SK-N-SH treated with all-trans-retinoic acid at 6 μM for 48 hours (cell line): Measurements from ENCODE around the gene INMT.

Experiments used
- ATAC-seq: fragments of 200-7000 bp; cut with Tn5 transposase; 3 replicates; pipeline ENCODE4 v1.9.1; 2020; ENCODE audit warnings: mild to moderate bottlenecking, moderate library complexity
- BACH2 ChIP-seq: fragments of 250-450 bp; sonication (Bioruptor Pico); IDR thresholded peaks from 2 replicates; pipeline ENCODE4 v1.9.0; 2021; ENCODE audit warnings: mild to moderate bottlenecking, borderline replicate concordance
- CSDC2 ChIP-seq: fragments of 250-450 bp; sonication (Bioruptor Pico); IDR thresholded peaks from 2 replicates; pipeline ENCODE4 v1.5.0; 2020; ENCODE audit warnings: mild to moderate bottlenecking, moderate library complexity
- CSRNP3 ChIP-seq: fragments of 250-450 bp; sonication (Bioruptor Pico); IDR thresholded peaks from 2 replicates; pipeline ENCODE4 v1.5.1; 2021; ENCODE audit warnings: mild to moderate bottlenecking, moderate library complexity
- ESRRG ChIP-seq: fragments of 250-450 bp; sonication (Bioruptor Pico); IDR thresholded peaks from 2 replicates; pipeline ENCODE4 v1.6.1; 2021; ENCODE audit warnings: mild to moderate bottlenecking
- ISL1 ChIP-seq: fragments of 250-450 bp; sonication (Bioruptor Pico); IDR thresholded peaks from 2 replicates; pipeline ENCODE4 v2.1.2; 2022; ENCODE audit warnings: mild to moderate bottlenecking, moderate library complexity
- PATZ1 ChIP-seq: fragments of 250-450 bp; sonication (Bioruptor Pico); IDR thresholded peaks from 2 replicates; pipeline ENCODE4 v1.8.0; 2020; ENCODE audit warnings: mild to moderate bottlenecking, moderate library complexity, borderline replicate concordance
- POU6F1 ChIP-seq: fragments of 250-450 bp; sonication (Bioruptor Pico); IDR thresholded peaks from 2 replicates; pipeline ENCODE4 v1.8.0; 2021; ENCODE audit warnings: low read depth, mild to moderate bottlenecking, moderate library complexity, borderline replicate concordance
- PPARA ChIP-seq: fragments of 250-450 bp; sonication (Bioruptor Pico); IDR thresholded peaks from 2 replicates; pipeline ENCODE4 v1.5.0; 2020; ENCODE audit warnings: mild to moderate bottlenecking, borderline replicate concordance
- RARB ChIP-seq: fragments of 250-450 bp; sonication (Bioruptor Pico); IDR thresholded peaks from 2 replicates; pipeline ENCODE4 v1.8.0; 2021; ENCODE audit warnings: mild to moderate bottlenecking, moderate library complexity
- SNAI2 ChIP-seq: fragments of 250-450 bp; sonication (Bioruptor Pico); IDR thresholded peaks from 2 replicates; pipeline ENCODE4 v1.5.0; 2020; ENCODE audit warnings: mild to moderate bottlenecking, moderate library complexity
- TCF4 ChIP-seq: fragments of 250-450 bp; sonication (Bioruptor Pico); IDR thresholded peaks from 2 replicates; pipeline ENCODE4 v1.8.0; 2021; ENCODE audit warnings: mild to moderate bottlenecking, moderate library complexity, borderline replicate concordance
- TOX ChIP-seq: fragments of 250-450 bp; sonication (Bioruptor Pico); IDR thresholded peaks from 2 replicates; pipeline ENCODE4 v1.8.0; 2021; ENCODE audit warnings: mild to moderate bottlenecking, moderate library complexity, borderline replicate concordance
- TSHZ2 ChIP-seq: fragments of 250-450 bp; sonication (Bioruptor Pico); IDR thresholded peaks from 2 replicates; pipeline ENCODE4 v1.5.0; 2020; ENCODE audit warnings: mild to moderate bottlenecking, moderate library complexity
- ZC3H10 ChIP-seq: fragments of 250-450 bp; sonication (Bioruptor Pico); IDR thresholded peaks from 2 replicates; pipeline ENCODE4 v1.5.1; 2021; ENCODE audit warnings: mild to moderate bottlenecking, moderate library complexity
- ZFP3 ChIP-seq: fragments of 250-450 bp; sonication (Bioruptor Pico); IDR thresholded peaks from 2 replicates; pipeline ENCODE4 v1.5.0; 2020; ENCODE audit warnings: mild to moderate bottlenecking, moderate library complexity
- ZNF565 ChIP-seq: fragments of 450-650 bp; formaldehyde crosslinking; conservative IDR thresholded peaks from 2 replicates; pipeline ENCODE4 v1.5.0; 2020; ENCODE audit warnings: low read depth, mild to moderate bottlenecking, moderate library complexity
- ZNF8 ChIP-seq: fragments of 450-650 bp; formaldehyde crosslinking; IDR thresholded peaks from 2 replicates; pipeline ENCODE4 v1.5.0; 2020; ENCODE audit warnings: mild to moderate bottlenecking, moderate library complexity

INMT gene

GRCh38 chr7:30721211-30721610 lies 30.7 kb upstream of the INMT start:
- no peak for TF ChIP-seq ESRRG (CRISPR knock-in tag)
- no peak for TF ChIP-seq ISL1 (CRISPR knock-in tag)
- TF ChIP-seq ZNF565 (CRISPR knock-in tag) = no peak
- TF ChIP-seq TSHZ2 = no peak
- no peak for ATAC-seq

GRCh38 chr7:30722187-30722586 lies 29.7 kb upstream of the INMT start:
- ATAC-seq = no peak
- TF ChIP-seq TCF4 (CRISPR knock-in tag) (no peak), PATZ1 (no peak), ZNF8 (CRISPR knock-in tag) (no peak)

- no peak for ATAC-seq
- TF ChIP-seq PPARA (no peak), PATZ1 (no peak), SNAI2 (CRISPR knock-in tag) (no peak), ZFP3 (CRISPR knock-in tag) (no peak), POU6F1 (no peak), BACH2 (CRISPR knock-in tag) (no peak), TCF4 (CRISPR knock-in tag) (no peak), TOX (CRISPR knock-in tag) (no peak), ZC3H10 (CRISPR knock-in tag) (no peak), RARB (CRISPR knock-in tag) (no peak)
Observed at GRCh38 chr7:30722671-30723070, 29.3 kb upstream of the INMT start.

GRCh38 chr7:30723776-30724175 lies 28.2 kb upstream of the INMT start:
- no peak for ATAC-seq

More at GRCh38 chr7:30723776-30724175, 28.2 kb upstream of the INMT start:
- TF ChIP-seq CSDC2 (CRISPR knock-in tag) = no peak
- TF ChIP-seq ESRRG (CRISPR knock-in tag) = no peak
- no peak for TF ChIP-seq PATZ1
- TF ChIP-seq POU6F1 = no peak
- no peak for TF ChIP-seq TOX (CRISPR knock-in tag)
- TF ChIP-seq CSRNP3 (CRISPR knock-in tag) = no peak
- TF ChIP-seq ISL1 (CRISPR knock-in tag) = no peak
- no peak for TF ChIP-seq ZNF565 (CRISPR knock-in tag)
- TF ChIP-seq BACH2 (CRISPR knock-in tag) = no peak
- TF ChIP-seq ZFP3 (CRISPR knock-in tag) = no peak
